Activated T-helper 1 cell treated with anti-CD3 and anti-CD28 coated beads, Interleukin-12 subunit alpha, Interleukin-12 subunit beta, Interleukin-2, Interleukin-4 antibody, amounts not matched to agents 30 ng/mL and 10 ng/mL and 1 ng/mL, durations not matched to agents 14 hours and 24 hours and 36 hours (primary cell): Measurements from ENCODE around the gene AGK. TPM values are rescaled to one million over a fixed set of nuclear protein-coding genes. Genes with fewer than 3 reads are reported as not detected.
A peak's percentile ranks its signal among the peaks of the same experiment; 100 is the strongest.

Experiments used
- DNase-seq: peaks from one replicate; pipeline ENCODE4 v3.0.0; 2021; ENCODE audit warnings: low spot score
- H3K27ac Mint-ChIP-seq: one replicate; pipeline ENCODE4 v1.8.0; 2021; ENCODE audit warnings: mild to moderate bottlenecking, mixed read lengths
- H3K27me3 Mint-ChIP-seq: one replicate; pipeline ENCODE4 v1.8.0; 2022; ENCODE audit warnings: mild to moderate bottlenecking, moderate library complexity, mixed read lengths; ENCODE audit not compliant: insufficient read depth
- H3K36me3 Mint-ChIP-seq: one replicate; pipeline ENCODE4 v1.8.0; 2021; ENCODE audit warnings: low read depth, mixed read lengths
- H3K4me1 Mint-ChIP-seq: one replicate; pipeline ENCODE4 v1.8.0; 2021; ENCODE audit warnings: low read depth, mixed read lengths
- H3K4me3 Mint-ChIP-seq: one replicate; pipeline ENCODE4 v1.8.0; 2021; ENCODE audit warnings: mild to moderate bottlenecking, moderate library complexity, mixed read lengths
- H3K9me3 Mint-ChIP-seq: one replicate; pipeline ENCODE4 v1.8.0; 2021; ENCODE audit warnings: mixed read lengths
- intact Hi-C: fragments of 100-400 bp; cut with micrococcal nuclease; formaldehyde crosslinking; loops from one replicate; pipeline ENCODE4 v1.15.1; 2024
- total RNA-seq: library from RNA; stranded (reverse); gene quantifications from 2 replicates; pipeline ENCODE4 v1.2.3, GENCODE V29; 2022

The AGK gene
- total RNA-seq, 1 donor from 2014 or later, result 179 TPM

GRCh38 chr7:141663081-141663849 is 112.1 kb downstream of the AGK start:
- no peaks in the 10 kb centered on the region for H3K27me3 Mint-ChIP-seq
- H3K4me3 Mint-ChIP-seq, result no peak overlapping the region
- peaks cover 44% of the 10 kb centered on the region for H3K36me3 Mint-ChIP-seq
- H3K27ac Mint-ChIP-seq, result peak overlapping the region; percentile 65
- intact Hi-C loops, result no loop called here
- H3K9me3 Mint-ChIP-seq, result no peaks in the 10 kb centered on the region
- no peak for DNase-seq
- H3K4me1 Mint-ChIP-seq, result peaks cover 41% of the 10 kb centered on the region

DNA sequence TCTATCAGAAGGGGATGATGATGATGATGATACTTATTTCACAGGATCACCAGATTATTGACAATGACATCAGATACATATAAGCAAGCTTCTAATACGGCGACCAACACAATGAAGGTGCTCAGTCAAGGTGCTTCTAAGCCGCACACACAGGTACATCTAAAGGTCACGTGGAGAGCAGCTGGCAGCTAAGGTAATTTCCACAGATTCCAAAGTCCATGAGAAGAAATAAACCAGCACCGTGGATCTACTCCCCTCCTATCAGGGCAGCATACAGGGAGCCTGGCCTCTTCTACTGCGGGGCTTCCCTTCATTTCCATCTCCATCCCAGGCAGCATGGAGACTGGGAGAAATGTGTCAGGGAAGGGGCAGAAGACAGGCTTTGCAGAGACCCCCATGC is 113.2 kb downstream of the AGK start:
- peaks cover 46% of the 10 kb centered on the region for H3K36me3 Mint-ChIP-seq
- no peak overlapping the region for H3K4me3 Mint-ChIP-seq
- no peak for DNase-seq
- H3K27ac Mint-ChIP-seq, result peak overlapping the region; percentile 21
- intact Hi-C loops, result no loop called here
- H3K27me3 Mint-ChIP-seq, result no peaks in the 10 kb centered on the region
- no peaks in the 10 kb centered on the region for H3K9me3 Mint-ChIP-seq
- peaks cover 41% of the 10 kb centered on the region for H3K4me1 Mint-ChIP-seq

DNA sequence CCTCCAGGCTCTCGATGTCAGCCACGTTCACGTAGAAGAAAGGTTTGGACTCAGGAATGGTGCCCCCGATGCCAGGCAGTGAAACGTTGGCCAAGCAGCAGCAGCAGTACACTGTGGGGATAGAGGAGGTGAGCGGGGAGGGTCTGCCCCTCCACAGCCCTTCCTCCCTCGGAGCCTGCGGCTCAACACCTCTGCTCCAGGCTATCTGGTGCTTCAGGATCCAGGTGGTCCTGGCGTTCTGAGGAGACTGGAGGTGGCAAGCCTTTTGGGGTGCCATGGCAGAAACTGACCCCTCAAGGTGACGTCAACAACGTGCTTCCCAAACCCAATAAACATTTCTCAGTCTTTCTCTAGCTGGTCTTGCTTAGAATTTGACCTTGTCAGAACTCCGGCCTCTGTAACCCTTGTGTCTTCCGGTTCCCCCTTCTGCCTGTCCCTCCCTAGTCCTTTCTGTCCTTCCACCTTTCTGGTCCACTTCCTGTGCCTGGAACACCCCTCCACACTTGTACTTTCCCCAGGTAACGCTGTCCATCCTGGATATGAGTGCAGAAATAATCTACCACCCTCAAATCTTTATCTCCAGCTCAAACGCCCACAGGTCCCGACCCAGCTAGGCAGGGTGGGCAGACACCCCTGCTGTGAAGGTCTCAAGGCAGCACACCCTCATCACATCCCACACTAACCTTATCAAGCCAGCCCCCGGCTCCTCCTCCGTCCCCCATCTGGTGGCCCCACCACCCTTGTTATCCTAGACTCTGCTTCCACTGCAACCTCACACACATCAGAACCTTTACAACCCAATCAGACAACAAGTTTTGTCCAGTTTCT is 114.2 kb downstream of the AGK start:
- Mint-ChIP-seq H3K27ac (peak overlapping the region; percentile 32), H3K36me3 (peaks cover 45% of the 10 kb centered on the region), H3K4me3 (no peak overlapping the region), H3K4me1 (peaks cover 33% of the 10 kb centered on the region), H3K27me3 (no peaks in the 10 kb centered on the region), H3K9me3 (no peaks in the 10 kb centered on the region)
- DNase-seq, result no peak
- intact Hi-C loops, result no loop called here

DNA sequence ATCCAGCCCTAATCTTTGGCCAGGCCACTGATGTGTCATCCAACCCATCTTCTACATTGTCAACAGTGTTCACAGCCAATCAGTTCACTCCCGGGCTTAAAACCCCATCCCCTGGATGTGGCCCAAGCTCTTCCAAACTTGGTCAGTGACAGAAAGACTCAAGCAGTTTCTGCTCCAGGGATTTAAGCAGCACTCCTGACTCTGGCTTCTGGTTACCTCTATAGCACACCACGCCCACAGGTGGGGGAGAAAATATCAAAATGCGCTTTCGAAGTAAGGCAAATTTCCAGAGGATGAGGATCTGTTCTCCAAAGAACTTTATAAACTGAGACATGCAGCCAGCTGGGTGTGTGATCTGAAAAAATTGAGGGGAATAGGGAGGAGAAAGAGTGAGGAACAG is 114.9 kb downstream of the AGK start:
- Mint-ChIP-seq H3K4me1 (peaks cover 29% of the 10 kb centered on the region), H3K4me3 (no peak overlapping the region), H3K9me3 (no peaks in the 10 kb centered on the region), H3K27ac (peak overlapping the region; percentile 24), H3K36me3 (peaks cover 48% of the 10 kb centered on the region), H3K27me3 (no peaks in the 10 kb centered on the region)
- intact Hi-C loops, result no loop called here
- DNase-seq, result no peak

- H3K4me1 Mint-ChIP-seq, result peaks cover 5% of the 10 kb centered on the region
- intact Hi-C loops, result no loop called here
- H3K27me3 Mint-ChIP-seq, result no peaks in the 10 kb centered on the region
- peaks cover 44% of the 10 kb centered on the region for H3K36me3 Mint-ChIP-seq
- peak overlapping the region; percentile 45 for H3K27ac Mint-ChIP-seq
- H3K9me3 Mint-ChIP-seq, result no peaks in the 10 kb centered on the region
- H3K4me3 Mint-ChIP-seq, result no peak overlapping the region
- DNase-seq, result no peak
Observed at GRCh38 chr7:141668853-141669252, 117.6 kb downstream of the AGK start.

DNA sequence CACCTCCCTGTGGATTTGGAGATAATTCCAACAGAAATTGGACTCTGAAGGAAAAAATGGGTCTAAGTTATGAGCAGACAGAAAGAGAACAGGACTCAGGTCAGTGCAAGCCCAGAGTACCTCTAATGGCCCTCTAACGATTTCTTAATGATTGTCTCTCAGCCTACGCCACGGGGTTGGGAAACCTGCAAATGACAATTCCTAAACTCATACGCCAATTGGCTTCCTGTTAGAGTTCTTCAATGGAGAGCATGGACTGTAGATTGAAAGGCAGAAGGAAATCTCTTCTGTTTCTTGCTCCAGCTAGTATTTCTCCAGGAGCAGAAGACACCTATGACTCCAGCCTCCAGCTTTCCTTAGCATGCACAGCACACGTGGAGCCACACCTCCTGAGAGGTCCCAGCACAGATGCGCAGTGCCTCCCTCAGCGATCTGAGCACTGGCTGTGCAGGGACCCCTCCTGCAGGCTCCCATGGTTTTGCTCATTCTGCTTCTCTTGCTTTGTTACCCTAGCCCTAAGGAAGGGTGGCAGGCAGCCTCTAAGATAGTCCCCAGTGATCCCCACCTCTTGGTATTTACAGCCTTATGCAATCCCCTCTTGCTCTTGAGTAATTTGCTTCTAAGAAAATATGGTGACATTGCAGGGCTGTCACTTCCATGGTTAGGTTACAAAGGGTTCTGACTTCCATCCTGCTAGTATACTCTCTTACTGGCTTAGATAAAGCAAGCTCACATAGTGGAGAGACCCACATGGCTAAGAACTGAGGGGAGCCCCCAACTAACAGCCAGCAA is 120.7 kb downstream of the AGK start:
- intact Hi-C loops, result no loop called here
- Mint-ChIP-seq H3K9me3 (no peaks in the 10 kb centered on the region), H3K36me3 (peaks cover 38% of the 10 kb centered on the region), H3K27ac (no peak overlapping the region), H3K27me3 (no peaks in the 10 kb centered on the region), H3K4me3 (no peak overlapping the region), H3K4me1 (peaks cover 30% of the 10 kb centered on the region)
- no peak for DNase-seq

DNA sequence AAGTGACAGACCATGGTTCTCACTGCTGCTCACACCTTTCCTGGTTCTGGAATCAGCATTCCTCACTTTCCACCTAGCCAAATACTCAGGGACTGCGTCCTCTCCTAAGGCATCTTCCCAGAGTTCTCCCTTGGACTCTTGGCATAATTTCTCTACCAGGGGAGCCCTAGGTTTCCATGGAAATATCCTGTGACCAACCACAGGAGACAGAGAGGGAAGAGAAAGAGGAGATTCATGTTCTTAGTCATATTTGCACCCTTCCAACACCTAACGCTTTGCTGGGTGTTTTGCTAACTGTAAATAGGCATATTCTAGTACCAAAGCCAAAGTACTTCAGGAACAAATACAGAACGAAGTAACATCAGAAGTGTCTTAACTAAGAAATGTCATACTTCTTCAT is 122.1 kb downstream of the AGK start:
- H3K27me3 Mint-ChIP-seq, result no peaks in the 10 kb centered on the region
- no peak for DNase-seq
- no peak overlapping the region for H3K4me3 Mint-ChIP-seq
- no peak overlapping the region for H3K27ac Mint-ChIP-seq
- intact Hi-C loops, result no loop called here
- peaks cover 34% of the 10 kb centered on the region for H3K36me3 Mint-ChIP-seq
- no peaks in the 10 kb centered on the region for H3K9me3 Mint-ChIP-seq
- peaks cover 34% of the 10 kb centered on the region for H3K4me1 Mint-ChIP-seq

DNA sequence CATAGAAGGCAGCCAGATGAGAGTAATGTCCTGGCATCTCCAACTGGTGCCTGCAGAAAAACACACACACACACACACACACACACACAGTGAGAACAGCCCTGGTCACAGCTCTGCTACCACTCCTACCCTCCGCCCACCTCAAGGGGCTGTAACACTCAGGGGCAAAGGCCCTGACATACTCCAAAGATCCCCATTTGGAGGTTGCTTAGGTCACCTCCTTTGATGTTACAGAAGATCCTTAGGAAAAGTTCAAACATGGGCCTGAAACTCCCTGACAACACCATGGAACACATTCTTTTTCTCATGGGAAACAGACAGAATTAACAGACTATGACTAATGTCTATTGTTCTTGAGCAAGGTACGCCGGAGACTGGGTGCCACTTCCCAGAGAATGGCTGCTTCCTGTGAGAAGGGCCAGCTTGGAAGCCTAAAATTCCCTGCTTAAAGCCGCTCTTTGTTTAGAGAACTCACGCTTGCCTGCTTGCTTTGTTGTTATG is 123.0 kb downstream of the AGK start:
- no peaks in the 10 kb centered on the region for H3K9me3 Mint-ChIP-seq
- intact Hi-C loops, result no loop called here
- peak overlapping the region; percentile 11 for H3K27ac Mint-ChIP-seq
- H3K36me3 Mint-ChIP-seq, result peaks cover 32% of the 10 kb centered on the region
- no peaks in the 10 kb centered on the region for H3K27me3 Mint-ChIP-seq
- H3K4me1 Mint-ChIP-seq, result peaks cover 43% of the 10 kb centered on the region
- DNase-seq, result no peak
- H3K4me3 Mint-ChIP-seq, result no peak overlapping the region

DNA sequence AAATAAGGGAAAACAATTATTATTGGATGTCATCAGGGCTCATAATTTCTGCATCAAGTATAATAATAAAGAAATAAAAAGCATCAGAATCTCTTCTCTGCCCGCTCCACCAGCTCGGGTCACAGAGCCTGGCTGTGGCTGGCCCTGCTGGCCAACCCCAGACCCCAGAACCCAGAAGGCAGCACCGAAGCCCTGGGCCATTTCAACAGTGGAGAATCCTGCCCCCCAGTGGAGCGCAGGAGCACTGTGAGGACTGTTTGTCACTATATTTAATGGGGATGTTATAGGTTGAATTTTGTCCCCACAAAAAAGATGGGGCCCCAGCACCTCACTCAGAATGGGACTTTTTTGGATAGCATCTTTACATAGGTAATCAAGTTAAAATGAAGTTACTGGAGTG is 123.5 kb downstream of the AGK start:
- no peak overlapping the region for H3K4me3 Mint-ChIP-seq
- H3K27me3 Mint-ChIP-seq, result no peaks in the 10 kb centered on the region
- intact Hi-C loops, result loop anchor here (1.0 kb wide), 2 partner anchors 27 to 64 kb away; partner anchors contain the start of gene SSBP1
- peaks cover 32% of the 10 kb centered on the region for H3K36me3 Mint-ChIP-seq
- DNase-seq, result no peak
- H3K27ac Mint-ChIP-seq, result peak overlapping the region; percentile 75
- H3K9me3 Mint-ChIP-seq, result no peaks in the 10 kb centered on the region
- peaks cover 45% of the 10 kb centered on the region for H3K4me1 Mint-ChIP-seq

- H3K27me3 Mint-ChIP-seq, result no peaks in the 10 kb centered on the region
- H3K36me3 Mint-ChIP-seq, result peaks cover 36% of the 10 kb centered on the region
- no peaks in the 10 kb centered on the region for H3K9me3 Mint-ChIP-seq
- H3K4me1 Mint-ChIP-seq, result peaks cover 54% of the 10 kb centered on the region
- intact Hi-C loops, result loop anchor here (1.0 kb wide), 2 partner anchors 26 to 63 kb away; partner anchors contain the start of gene SSBP1
- peak overlapping the region; percentile 75 for H3K27ac Mint-ChIP-seq
- no peak for DNase-seq
- peak overlapping the region; percentile 19 for H3K4me3 Mint-ChIP-seq
Observed at GRCh38 chr7:141675436-141676215, 124.4 kb downstream of the AGK start.

DNA sequence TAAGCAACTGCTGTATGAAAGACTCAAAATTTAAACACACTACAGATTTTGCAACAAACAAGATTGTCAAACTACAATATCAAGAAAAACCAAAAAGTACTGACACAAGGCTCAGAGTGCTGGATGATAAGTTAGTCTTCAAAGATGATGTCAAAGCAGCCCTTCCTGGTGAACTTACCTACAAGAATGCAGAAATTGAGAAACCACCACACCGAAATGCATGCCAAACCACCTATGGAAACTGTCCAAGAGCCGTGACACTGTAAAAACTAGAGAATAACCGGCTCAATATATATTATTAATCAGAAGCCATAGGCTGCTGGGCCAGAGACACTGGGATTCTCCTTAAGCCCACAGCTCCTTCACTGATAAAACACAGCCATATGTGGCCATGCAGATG is 125.4 kb downstream of the AGK start:
- no peak overlapping the region for H3K4me3 Mint-ChIP-seq
- no peaks in the 10 kb centered on the region for H3K9me3 Mint-ChIP-seq
- peak overlapping the region; percentile 50 for H3K27ac Mint-ChIP-seq
- no peaks in the 10 kb centered on the region for H3K27me3 Mint-ChIP-seq
- intact Hi-C loops, result no loop called here
- peaks cover 40% of the 10 kb centered on the region for H3K36me3 Mint-ChIP-seq
- DNase-seq, result no peak
- peaks cover 64% of the 10 kb centered on the region for H3K4me1 Mint-ChIP-seq

GRCh38 chr7:141679014-141679413 is 127.8 kb downstream of the AGK start:
- peaks cover 63% of the 10 kb centered on the region for H3K4me1 Mint-ChIP-seq
- H3K4me3 Mint-ChIP-seq, result no peak overlapping the region
- intact Hi-C loops, result loop anchor here (1.0 to 2.0 kb wide), 3 partner anchors 22 to 120 kb away; no protein-coding TSS in a partner anchor
- H3K9me3 Mint-ChIP-seq, result no peaks in the 10 kb centered on the region
- H3K27me3 Mint-ChIP-seq, result no peaks in the 10 kb centered on the region
- peak overlapping the region; percentile 61 for H3K27ac Mint-ChIP-seq
- peaks cover 39% of the 10 kb centered on the region for H3K36me3 Mint-ChIP-seq
- DNase-seq, result no peak
